Kidney (tissue), 14 donors: ENCODE results near the gene MS4A15. TPM values are rescaled to one million over a fixed set of nuclear protein-coding genes. Genes with fewer than 3 reads are reported as not detected.
A peak's percentile ranks its signal among the peaks of the same experiment; 100 is the strongest.

Experiments
- DNase-seq, 5 donors: peaks; one replicate each; pipeline ENCODE4 v3.0.0-alpha.2; 2013 to 2020
- FAIRE-seq: peaks from 2 replicates; lab custom pipeline; 2012; peaks lifted over from hg19 to GRCh38; lab: Jason Lieb, UNC
- H3K27ac ChIP-seq, 2 donors: one replicate each; pipeline ENCODE4 v1.7.0; 2013; ENCODE audit warnings: low read depth in 2 of 2, low read length in 2 of 2, inconsistent platforms in 1 of 2
- H3K27me3 ChIP-seq: one replicate; pipeline ENCODE4 v1.7.1; 2013; ENCODE audit warnings: low read length, inconsistent platforms; ENCODE audit not compliant: control insufficient read depth, insufficient read depth
- H3K36me3 ChIP-seq, 3 donors: one replicate each; pipeline versions ENCODE4 v1.7.0 to v1.7.1; 2013; ENCODE audit warnings: low read length in 3 of 3, control low read depth in 1 of 3, inconsistent platforms in 1 of 3; ENCODE audit not compliant: insufficient read depth in 3 of 3, control insufficient read depth in 2 of 3
- H3K4me1 ChIP-seq, 3 donors: one replicate each; pipeline versions ENCODE4 v1.7.0 to v1.7.1; 2013; ENCODE audit warnings: low read length in 3 of 3, inconsistent platforms in 1 of 3, low read depth in 1 of 3; ENCODE audit not compliant: control insufficient read depth in 2 of 3, insufficient read depth in 2 of 3
- H3K4me3 ChIP-seq, 3 donors: one replicate each; pipeline versions ENCODE4 v1.7.0 to v1.8.1; 2013; ENCODE audit warnings: low read length in 3 of 3, control low read depth in 1 of 3, inconsistent platforms in 1 of 3
- H3K9ac ChIP-seq, 3 donors: one replicate each; pipeline versions ENCODE4 v1.7.0 to v1.7.1; 2013; ENCODE audit warnings: low read length in 3 of 3, control low read depth in 1 of 3, inconsistent platforms in 1 of 3
- H3K9me3 ChIP-seq, 3 donors: one replicate each; pipeline versions ENCODE4 v1.7.0 to v1.7.1; 2013; ENCODE audit warnings: low read length in 3 of 3, control low read depth in 1 of 3, inconsistent platforms in 1 of 3; ENCODE audit not compliant: control insufficient read depth in 2 of 3, insufficient read depth in 1 of 3
- CTCF ChIP-seq: IDR thresholded peaks from 3 replicates; pipeline ENCODE4 v1.5.1; 2012; ENCODE audit warnings: mild to moderate bottlenecking, moderate library complexity, borderline replicate concordance; ENCODE audit not compliant: insufficient read depth; ENCODE audit errors: extremely low read depth
- intact Hi-C: fragments of 100-400 bp; cut with DNase I; formaldehyde crosslinking; loops from one replicate; pipeline ENCODE4 v1.11.1; 2022
- polyA plus RNA-seq: library from polyadenylated mRNA; stranded (reverse); fragments of 350-450 nt; fragmentation: Illumina TruSeq; extraction: RNeasy Lipid Tissue Mini Kit (QIAGEN cat#74804); gene quantifications from one replicate; pipeline ENCODE4 v1.2.3, GENCODE V29; 2014; ENCODE audit warnings: low read depth, low replicate concordance; ENCODE audit not compliant: insufficient read depth
- total RNA-seq: library from RNA; stranded (reverse); fragmentation: NEBNext Ultra II Directional; extraction: Animal tissue kit (Norgen Biotek cat#: 25700); gene quantifications from one replicate; pipeline ENCODE4 v1.2.1, GENCODE V29; 2021
- donor health status: control.
- donor health status: control.
- donor health status: control.
- donor health status: control.
- donor health status: control.
- donor health status: DM: yes; HTN: yes; CAD: no.
- donor health status: Normal renal cell carcinoma (clear cell type).

Gene MS4A15
- total and polyA plus RNA-seq, 2 donors from 2014 or later, result not detected

GRCh38 chr11:60788401-60789125 lies 31.9 kb downstream of the MS4A15 start:
- Histone ChIP-seq H3K9ac (no peak overlapping the region), H3K36me3 (no peaks in the 10 kb centered on the region), H3K9me3 (no peaks in the 10 kb centered on the region), H3K4me1 (peaks cover 0 to 12% (median 6%) of the 10 kb centered on the region in 3 donors), H3K27ac (no peak overlapping the region), H3K27me3 (no peaks in the 10 kb centered on the region), H3K4me3 (no peak overlapping the region)
- DNase-seq (peak in 1 of 5 donors; percentile 34), FAIRE-seq (no peak)
- TF ChIP-seq CTCF, result no peak
- intact Hi-C loops, result no loop called here

GRCh38 chr11:60790726-60791125 lies 34.1 kb downstream of the MS4A15 start:
- Histone ChIP-seq H3K27me3 (no peaks in the 10 kb centered on the region), H3K4me1 (peaks cover 0 to 9% (median 6%) of the 10 kb centered on the region in 3 donors), H3K4me3 (no peak overlapping the region), H3K9ac (no peak overlapping the region), H3K9me3 (no peaks in the 10 kb centered on the region), H3K27ac (no peak overlapping the region), H3K36me3 (no peaks in the 10 kb centered on the region)
- intact Hi-C loops, result no loop called here
- DNase-seq (peak in 1 of 5 donors; percentile 36), FAIRE-seq (no peak)
- no peak for TF ChIP-seq CTCF

- Histone ChIP-seq H3K27me3 (no peaks in the 10 kb centered on the region), H3K9ac (no peak overlapping the region), H3K4me1 (peaks cover 0 to 7% (median 6%) of the 10 kb centered on the region in 3 donors), H3K9me3 (no peaks in the 10 kb centered on the region), H3K36me3 (no peaks in the 10 kb centered on the region), H3K27ac (no peak overlapping the region), H3K4me3 (no peak overlapping the region)
- intact Hi-C loops, result no loop called here
- no peak for FAIRE-seq
- DNase-seq, result peak in 1 of 5 donors; percentile 21
- no peak for TF ChIP-seq CTCF
Observed at GRCh38 chr11:60791153-60791933, 34.7 kb downstream of the MS4A15 start.
